HepG2 (cell line): ENCODE results near the gene ORC2. TPM values are rescaled to one million over a fixed set of nuclear protein-coding genes. Genes with fewer than 3 reads are reported as not detected.
A peak's percentile ranks its signal among the peaks of the same experiment; 100 is the strongest.

Source experiments
- CHD2 ChIP-seq: IDR thresholded peaks from 2 replicates; pipeline ENCODE4 v1.6.1; 2011; ENCODE audit warnings: low read depth, low read length, improper control_type of control experiment
- FOXM1 ChIP-seq: sonication (generic); formaldehyde crosslinking; IDR thresholded peaks from 2 replicates; pipeline ENCODE4 v1.5.0; 2020; ENCODE audit warnings: missing genetic modification reagents
- GMEB1 ChIP-seq: sonication (generic); formaldehyde crosslinking; IDR thresholded peaks from 2 replicates; pipeline ENCODE4 v1.5.1; 2020; ENCODE audit warnings: missing genetic modification reagents, mild to moderate bottlenecking, borderline replicate concordance
- MIER2 ChIP-seq: IDR thresholded peaks from 2 replicates; pipeline ENCODE4 v1.6.1; 2016; ENCODE audit warnings: missing biosample characterization, missing genetic modification reagents
- MLLT10 ChIP-seq: sonication (generic); formaldehyde crosslinking; IDR thresholded peaks from 2 replicates; pipeline ENCODE4 v1.4.0; 2020; ENCODE audit warnings: missing genetic modification reagents
- NFE2L1 ChIP-seq: sonication (generic); formaldehyde crosslinking; IDR thresholded peaks from 2 replicates; pipeline ENCODE4 v1.4.0; 2020; ENCODE audit warnings: missing genetic modification reagents, mild to moderate bottlenecking, borderline replicate concordance
- PAXIP1 ChIP-seq: sonication (generic); formaldehyde crosslinking; conservative IDR thresholded peaks from 2 replicates; pipeline ENCODE4 v1.4.0; 2020; ENCODE audit warnings: mild to moderate bottlenecking, missing genetic modification reagents, moderate library complexity
- PPARG ChIP-seq: conservative IDR thresholded peaks from 2 replicates; pipeline ENCODE4 v1.6.1; 2016; ENCODE audit warnings: missing biosample characterization, missing genetic modification reagents
- SIN3A ChIP-seq: IDR thresholded peaks from 2 replicates; pipeline ENCODE4 v1.6.1; 2011; ENCODE audit warnings: low read depth, mild to moderate bottlenecking, control low read depth, low read length, borderline replicate concordance
- ZEB1 ChIP-seq: IDR thresholded peaks from 2 replicates; pipeline ENCODE4 v1.6.1; 2012; ENCODE audit warnings: mild to moderate bottlenecking, low read depth, inconsistent platforms; ENCODE audit not compliant: insufficient replicate concordance
- ZFYVE20 ChIP-seq: sonication (generic); formaldehyde crosslinking; IDR thresholded peaks from 2 replicates; pipeline ENCODE4 v1.8.0; 2023; ENCODE audit warnings: low read depth, mild to moderate bottlenecking, moderate library complexity, missing genetic modification reagents, borderline replicate concordance
- ZNF10 ChIP-seq: sonication (generic); formaldehyde crosslinking; IDR thresholded peaks from 2 replicates; pipeline ENCODE4 v1.4.0; 2020; ENCODE audit warnings: mild to moderate bottlenecking, low read depth, missing genetic modification reagents, borderline replicate concordance
- ZNF335 ChIP-seq: sonication (generic); formaldehyde crosslinking; IDR thresholded peaks from 2 replicates; pipeline ENCODE4 v1.4.0; 2020; ENCODE audit warnings: missing genetic modification reagents
- ZNF33B ChIP-seq: sonication (generic); formaldehyde crosslinking; IDR thresholded peaks from 2 replicates; pipeline ENCODE4 v1.5.1; 2020; ENCODE audit warnings: mild to moderate bottlenecking, missing genetic modification reagents
- ZNF431 ChIP-seq: sonication (generic); formaldehyde crosslinking; IDR thresholded peaks from 2 replicates; pipeline ENCODE4 v1.9.0; 2022; ENCODE audit warnings: missing genetic modification reagents, low read depth, mild to moderate bottlenecking, borderline replicate concordance
- ZZZ3 ChIP-seq: sonication (generic); formaldehyde crosslinking; IDR thresholded peaks from 2 replicates; pipeline ENCODE4 v1.4.0; 2020; ENCODE audit warnings: missing genetic modification reagents, mild to moderate bottlenecking, borderline replicate concordance
- polyA plus RNA-seq, 8 experiments: library from polyadenylated mRNA; depleted of rRNA in 3 of 8; stranded (reverse) in 7 of 8; unstranded in 1 of 8; fragments of >200 nt; fragmentation: Illumina TruSeq in 4 of 8; extraction: Trizol in 4 of 8; gene quantifications; 2 replicates each; pipeline versions ENCODE4 v1.2.1 to v1.2.3, GENCODE V29; 2011 to 2016; ENCODE audit warnings: low read depth in 4 of 8, missing spikeins in 1 of 8, mixed read lengths in 1 of 8; ENCODE audit not compliant: insufficient read depth in 1 of 8
- total RNA-seq, 5 experiments: library from RNA; depleted of rRNA; stranded (reverse); fragments of >200 nt; fragmentation: Illumina TruSeq; extraction: Trizol; gene quantifications; 2 replicates each; pipeline ENCODE4 v1.2.3, GENCODE V29; 2016; ENCODE audit warnings: low read depth in 1 of 5
- TF ChIP-seq, protein P1 (sequence below): sonication (generic); formaldehyde crosslinking; IDR thresholded peaks from 2 replicates; pipeline ENCODE4 v1.4.0; 2020; ENCODE audit warnings: mild to moderate bottlenecking, missing genetic modification reagents
- TF ChIP-seq, protein P2 (sequence below): sonication (generic); formaldehyde crosslinking; IDR thresholded peaks from 2 replicates; pipeline ENCODE4 v1.8.0; 2022; ENCODE audit warnings: missing genetic modification reagents, mild to moderate bottlenecking, borderline replicate concordance

The ORC2 gene
- total and polyA plus RNA-seq, 2 of the 13 experiments (the other 11 are each of a cell fraction or from before 2014, with no cell fraction given), result 19.3 to 73.5 TPM

DNA sequence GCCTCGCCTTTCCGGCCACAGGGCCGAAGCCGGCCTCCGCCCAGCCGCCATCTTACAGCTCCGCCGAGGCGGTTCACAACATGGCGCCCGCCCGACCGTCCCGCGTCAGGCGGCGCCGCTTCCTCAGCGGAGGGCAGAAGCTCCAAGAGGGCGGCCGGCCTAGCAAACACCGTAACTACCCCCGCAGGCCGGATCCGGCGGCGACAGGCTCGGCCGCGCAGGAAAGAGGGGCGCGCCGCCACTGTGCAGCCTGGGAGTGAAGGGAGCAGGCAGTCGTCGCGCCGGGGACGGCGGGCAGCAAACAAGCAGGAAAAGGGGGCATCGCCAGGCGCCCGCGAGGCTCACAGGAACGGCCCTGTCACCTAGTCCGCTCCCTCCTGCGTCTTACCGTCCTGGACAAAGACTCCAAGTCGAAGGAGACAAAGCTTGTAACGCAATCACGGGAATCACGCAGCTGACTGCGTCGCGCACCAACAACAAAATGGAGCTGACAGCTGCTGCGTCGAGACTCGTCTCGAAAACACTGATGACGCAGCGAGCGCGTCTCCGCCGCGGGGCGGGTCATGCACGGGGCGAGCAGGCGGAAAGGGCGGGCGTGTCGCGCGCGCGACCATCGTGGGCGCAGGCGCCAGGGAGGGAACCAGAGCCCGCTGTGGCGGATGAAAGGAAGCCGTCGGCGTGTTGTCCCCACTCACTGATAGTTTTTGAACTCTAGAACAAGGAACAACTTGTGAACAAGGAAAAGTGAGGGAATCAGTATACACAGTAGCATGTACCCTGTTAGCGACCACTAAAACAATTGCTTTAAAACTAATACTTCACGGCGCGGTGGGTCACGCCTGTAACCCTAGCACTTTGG is 99.1 kb downstream of the ORC2 start, which contains the start of gene CLK1 (continued):
- TF ChIP-seq PAXIP1 (CRISPR knock-in tag) (peak; percentile 75; the same call in 1 of the 2 replicates), MIER2 (peak; percentile 35; the same call in 1 of the 2 replicates), ZNF431 (CRISPR knock-in tag) (peak; percentile 99), FOXM1 (CRISPR knock-in tag) (peak; percentile 72), CHD2 (peak; percentile 31; the same call in 1 of the 2 replicates), PPARG (CRISPR knock-in tag) (peak; percentile 74), MLLT10 (CRISPR knock-in tag) (peak; percentile 93; the same call in 1 of the 2 replicates), GMEB1 (CRISPR knock-in tag) (peak; percentile 93), ZFYVE20 (CRISPR knock-in tag) (no peak; the same call in none of the 2 replicates), ZEB1 (no peak), NFE2L1 (peak; percentile 61; the same call in 1 of the 2 replicates), ZNF33B (CRISPR knock-in tag) (peak; percentile 96), SIN3A (peak; percentile 86; the same call in 1 of the 2 replicates), ZZZ3 (CRISPR knock-in tag) (peak; percentile 75; the same call in 1 of the 2 replicates), ZNF10 (CRISPR knock-in tag) (no peak), ZNF335 (CRISPR knock-in tag) (peak; percentile 75)
- TF ChIP-seq, protein P1, sequence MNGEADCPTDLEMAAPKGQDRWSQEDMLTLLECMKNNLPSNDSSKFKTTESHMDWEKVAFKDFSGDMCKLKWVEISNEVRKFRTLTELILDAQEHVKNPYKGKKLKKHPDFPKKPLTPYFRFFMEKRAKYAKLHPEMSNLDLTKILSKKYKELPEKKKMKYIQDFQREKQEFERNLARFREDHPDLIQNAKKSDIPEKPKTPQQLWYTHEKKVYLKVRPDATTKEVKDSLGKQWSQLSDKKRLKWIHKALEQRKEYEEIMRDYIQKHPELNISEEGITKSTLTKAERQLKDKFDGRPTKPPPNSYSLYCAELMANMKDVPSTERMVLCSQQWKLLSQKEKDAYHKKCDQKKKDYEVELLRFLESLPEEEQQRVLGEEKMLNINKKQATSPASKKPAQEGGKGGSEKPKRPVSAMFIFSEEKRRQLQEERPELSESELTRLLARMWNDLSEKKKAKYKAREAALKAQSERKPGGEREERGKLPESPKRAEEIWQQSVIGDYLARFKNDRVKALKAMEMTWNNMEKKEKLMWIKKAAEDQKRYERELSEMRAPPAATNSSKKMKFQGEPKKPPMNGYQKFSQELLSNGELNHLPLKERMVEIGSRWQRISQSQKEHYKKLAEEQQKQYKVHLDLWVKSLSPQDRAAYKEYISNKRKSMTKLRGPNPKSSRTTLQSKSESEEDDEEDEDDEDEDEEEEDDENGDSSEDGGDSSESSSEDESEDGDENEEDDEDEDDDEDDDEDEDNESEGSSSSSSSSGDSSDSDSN (CRISPR knock-in tag), result peak; percentile 91
- TF ChIP-seq, protein P2, sequence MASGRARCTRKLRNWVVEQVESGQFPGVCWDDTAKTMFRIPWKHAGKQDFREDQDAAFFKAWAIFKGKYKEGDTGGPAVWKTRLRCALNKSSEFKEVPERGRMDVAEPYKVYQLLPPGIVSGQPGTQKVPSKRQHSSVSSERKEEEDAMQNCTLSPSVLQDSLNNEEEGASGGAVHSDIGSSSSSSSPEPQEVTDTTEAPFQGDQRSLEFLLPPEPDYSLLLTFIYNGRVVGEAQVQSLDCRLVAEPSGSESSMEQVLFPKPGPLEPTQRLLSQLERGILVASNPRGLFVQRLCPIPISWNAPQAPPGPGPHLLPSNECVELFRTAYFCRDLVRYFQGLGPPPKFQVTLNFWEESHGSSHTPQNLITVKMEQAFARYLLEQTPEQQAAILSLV, result peak; percentile 99
